ENCODE results near the gene KLF7. TPM values are rescaled to one million over a fixed set of nuclear protein-coding genes. Genes with fewer than 3 reads are reported as not detected.

Gene KLF7
- total RNA-seq, 6 experiments from 2014 or later: 3.3 to 14.2 (median 10.2) TPM

- Histone ChIP-seq H3K36me3 (no peaks in the 10 kb centered on the region), H3K9me3 (no peaks in the 10 kb centered on the region), H3K4me3 (no peak overlapping the region), H3K27me3 (no peaks in the 10 kb centered on the region), H3K27ac (no peak overlapping the region), H3K4me1 (no peaks in the 10 kb centered on the region)
- WGBS (ENCODE audit: insufficient coverage, low coverage, low lambda C conversion rate, missing lambda C conversion rate): 88% methylated on average over 2 of the region's 6 CpGs
- TF ChIP-seq CTCF (IDR thresholded peaks at IDR 0.05) (no peak), POLR2A (IDR thresholded peaks at IDR 0.05) (no peak)
- no peak for ATAC-seq
- intact Hi-C loops (cut with DNase I): no loop called here
- no peak for DNase-seq
Measured at GRCh38 chr2:207055257-207055656, 110.5 kb downstream of the KLF7 start.

GRCh38 chr2:207054521-207054920 is 111.2 kb downstream of the KLF7 start:
- DNase-seq: no peak

GRCh38 chr2:207051385-207051965 is 114.3 kb downstream of the KLF7 start:
- H3K27ac ChIP-seq: no peak overlapping the region
- no peaks in the 10 kb centered on the region for H3K9me3 ChIP-seq
- intact Hi-C loops (cut with DNase I): no loop called here
- H3K27me3 ChIP-seq: no peaks in the 10 kb centered on the region
- DNase-seq (no peak), ATAC-seq (no peak)
- TF ChIP-seq POLR2A (IDR thresholded peaks at IDR 0.05) (no peak), CTCF (IDR thresholded peaks at IDR 0.05) (no peak)
- no peak overlapping the region for H3K4me3 ChIP-seq
- 86% methylated on average over 2 of the region's 3 CpGs for WGBS (ENCODE audit: insufficient coverage, low coverage, low lambda C conversion rate, missing lambda C conversion rate)
- no peaks in the 10 kb centered on the region for H3K4me1 ChIP-seq
- H3K36me3 ChIP-seq: no peaks in the 10 kb centered on the region

More at GRCh38 chr2:207054521-207054920, 111.2 kb downstream of the KLF7 start:
- no peaks in the 10 kb centered on the region for H3K27me3 ChIP-seq
- intact Hi-C loops (cut with DNase I): no loop called here
- no peaks in the 10 kb centered on the region for H3K9me3 ChIP-seq
- no peak for ATAC-seq
- H3K27ac ChIP-seq: no peak overlapping the region
- H3K4me3 ChIP-seq: no peak overlapping the region
- TF ChIP-seq POLR2A (IDR thresholded peaks at IDR 0.05): no peak
- no peak for TF ChIP-seq CTCF (IDR thresholded peaks at IDR 0.05)
- no peaks in the 10 kb centered on the region for H3K36me3 ChIP-seq
- 70% methylated on average over 4 of the region's 4 CpGs for WGBS (ENCODE audit: insufficient coverage, low coverage, low lambda C conversion rate, missing lambda C conversion rate)
- H3K4me1 ChIP-seq: no peaks in the 10 kb centered on the region

GRCh38 chr2:207049122-207049521 is 116.6 kb downstream of the KLF7 start:
- no peaks in the 10 kb centered on the region for H3K27me3 ChIP-seq
- H3K36me3 ChIP-seq: no peaks in the 10 kb centered on the region
- intact Hi-C loops (cut with DNase I): no loop called here
- WGBS (ENCODE audit: insufficient coverage, low coverage, low lambda C conversion rate, missing lambda C conversion rate): 41% methylated on average over 5 of the region's 5 CpGs
- no peak overlapping the region for H3K27ac ChIP-seq
- no peaks in the 10 kb centered on the region for H3K4me1 ChIP-seq
- DNase-seq: no peak
- H3K4me3 ChIP-seq: no peak overlapping the region
- no peaks in the 10 kb centered on the region for H3K9me3 ChIP-seq
- TF ChIP-seq POLR2A (IDR thresholded peaks at IDR 0.05) (no peak), CTCF (IDR thresholded peaks at IDR 0.05) (no peak)
- no peak for ATAC-seq

- DNase-seq: no peak
- no peak for ATAC-seq
- Histone ChIP-seq H3K27ac (no peak overlapping the region), H3K9me3 (no peaks in the 10 kb centered on the region), H3K4me3 (no peak overlapping the region), H3K27me3 (no peaks in the 10 kb centered on the region), H3K4me1 (no peaks in the 10 kb centered on the region), H3K36me3 (no peaks in the 10 kb centered on the region)
- TF ChIP-seq CTCF (IDR thresholded peaks at IDR 0.05): no peak
- TF ChIP-seq POLR2A (IDR thresholded peaks at IDR 0.05): no peak
- 76% methylated on average over 5 of the region's 5 CpGs for WGBS (ENCODE audit: insufficient coverage, low coverage, low lambda C conversion rate, missing lambda C conversion rate)
- intact Hi-C loops (cut with DNase I): no loop called here
Measured at GRCh38 chr2:207048416-207048815, 117.3 kb downstream of the KLF7 start.

All from right lobe of liver (tissue), 6 donors.